Ovary (tissue), 9 donors: ENCODE measurements around the gene BSN. TPM values are rescaled to one million over a fixed set of nuclear protein-coding genes. Genes with fewer than 3 reads are reported as not detected.
A peak's percentile ranks its signal among the peaks of the same experiment; 100 is the strongest.

ENCODE experiments used
- DNase-seq, 5 donors: peaks; one replicate each; pipeline ENCODE4 v3.0.0-alpha.2; 2019 to 2020
- H3K27ac ChIP-seq, 2 donors: fragments of 200-600 bp; one replicate each; pipeline versions ENCODE4 v1.5.1 to v1.8.0; 2019 to 2022
- H3K27me3 ChIP-seq: fragments of 200-600 bp; one replicate; pipeline ENCODE4 v1.8.0; 2022
- H3K36me3 ChIP-seq: fragments of 200-600 bp; sonication (generic); one replicate; pipeline ENCODE4 v1.5.1; 2019
- H3K4me1 ChIP-seq: one replicate; pipeline ENCODE4 v1.8.1; 2013; ENCODE audit warnings: mild to moderate bottlenecking, moderate library complexity; ENCODE audit not compliant: insufficient read depth
- H3K4me3 ChIP-seq: fragments of 200-600 bp; sonication (generic); one replicate; pipeline ENCODE4 v1.5.1; 2017
- H3K9me3 ChIP-seq, 2 donors: fragments of 200-600 bp in 1 of 2; sonication (generic) in 1 of 2; one replicate each; pipeline versions ENCODE4 v1.5.1 to v1.8.1; 2013 to 2019; ENCODE audit warnings: mild to moderate bottlenecking in 1 of 2, moderate library complexity in 1 of 2
- EP300 ChIP-seq: sonication (generic); formaldehyde crosslinking; IDR thresholded peaks from one replicate; pipeline ENCODE4 v1.6.1; 2017; ENCODE audit warnings: antibody characterized with exemption
- POLR2A ChIP-seq: fragments of 450-650 bp; IDR thresholded peaks from one replicate; pipeline ENCODE4 v1.6.1; 2017; ENCODE audit warnings: antibody characterized with exemption, mild to moderate bottlenecking, moderate library complexity
- WGBS, 3 donors: extraction: QIAGEN DNeasy Blood & Tissue Kit in 1 of 3; methylation state at CpG; one replicate each; pipeline versions ENCODE4 v1.1.5 to v1.1.7; 2013 to 2017; 5-methylcytosine and 5-hydroxymethylcytosine counted together
- intact Hi-C, 4 donors: fragments of 100-400 bp; cut with DNase I; formaldehyde crosslinking; loops; one replicate each; pipeline versions ENCODE4 v1.11.0 to v1.15.1; 2022 to 2023
- polyA plus RNA-seq, 2 donors: library from polyadenylated mRNA; stranded (reverse); fragments of 200-250 nt in 1 of 2; fragments of 350-450 nt in 1 of 2; fragmentation: Illumina TruSeq in 1 of 2; extraction: RNeasy Lipid Tissue Mini Kit (QIAGEN cat#74804) in 1 of 2; gene quantifications; one replicate each; pipeline ENCODE4 v1.2.3, GENCODE V29; 2013 to 2014
- total RNA-seq, 7 donors: library from RNA; depleted of rRNA in 2 of 7; stranded (reverse); fragments of >200 nt in 2 of 7; fragmentation: NEBNext Ultra II Directional in 3 of 7; extraction: Animal tissue kit (Norgen Biotek cat#: 25700) in 3 of 7; gene quantifications; one replicate each; pipeline versions ENCODE4 v1.1.0 to v1.2.4, GENCODE V29; 2016 to 2023
- TF ChIP-seq, protein P1 (sequence below), 3 donors: fragments of 450-650 bp in 2 of 3; fragments of 200-600 bp in 1 of 3; IDR thresholded peaks; one replicate each; pipeline versions ENCODE4 v1.5.1 to v1.8.0; 2016 to 2022; ENCODE audit warnings: antibody characterized with exemption in 3 of 3, mild to moderate bottlenecking in 1 of 3
- donor health status: DM: no; HTN: no; CAD: no; lungs with moderate emphysema.
- donor health status: DM: no; HTN: no; CAD: no.
- donor health status: Bipolar disorder and iron deficiency.
- donor health status: DM: yes; HTN: yes; CAD: no.
- donor health status: DM: no; HTN: no; CAD: no.
- donor health status: DM: yes; HTN: yes; CAD: no.

The BSN gene
- total and polyA plus RNA-seq, 9 donors = 0.12 to 3.5 (median 0.77) TPM

DNA sequence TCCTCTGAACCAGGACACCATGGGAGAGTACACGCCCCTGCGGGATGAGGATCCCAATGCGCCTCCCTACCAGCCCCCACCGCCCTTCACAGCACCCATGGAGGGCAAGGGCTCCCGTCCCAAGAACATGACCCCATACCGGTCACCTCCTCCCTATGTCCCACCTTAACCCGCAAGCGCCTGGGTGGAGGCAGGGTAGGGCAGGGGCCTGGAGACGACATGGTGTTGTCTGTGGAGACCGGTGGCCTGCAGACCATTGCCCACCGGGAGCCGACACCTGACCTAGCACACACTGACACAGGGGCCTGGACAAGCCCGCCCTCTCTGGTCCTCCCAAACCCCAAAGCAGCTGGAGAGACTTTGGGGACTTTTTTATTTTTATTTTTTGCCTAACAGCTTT lies 21.2 kb upstream of the BSN start:
- H3K4me3 ChIP-seq = no peak overlapping the region
- peak overlapping the region in 1 of 2 donors; percentile 89 for H3K27ac ChIP-seq
- 92 to 94% (median 93%) methylated on average over 13 of the region's 13 CpGs for WGBS, 3 donors
- H3K36me3 ChIP-seq = no peaks in the 10 kb centered on the region
- peaks cover 21% of the 10 kb centered on the region for H3K4me1 ChIP-seq
- TF ChIP-seq POLR2A = no peak
- TF ChIP-seq, protein P1, sequence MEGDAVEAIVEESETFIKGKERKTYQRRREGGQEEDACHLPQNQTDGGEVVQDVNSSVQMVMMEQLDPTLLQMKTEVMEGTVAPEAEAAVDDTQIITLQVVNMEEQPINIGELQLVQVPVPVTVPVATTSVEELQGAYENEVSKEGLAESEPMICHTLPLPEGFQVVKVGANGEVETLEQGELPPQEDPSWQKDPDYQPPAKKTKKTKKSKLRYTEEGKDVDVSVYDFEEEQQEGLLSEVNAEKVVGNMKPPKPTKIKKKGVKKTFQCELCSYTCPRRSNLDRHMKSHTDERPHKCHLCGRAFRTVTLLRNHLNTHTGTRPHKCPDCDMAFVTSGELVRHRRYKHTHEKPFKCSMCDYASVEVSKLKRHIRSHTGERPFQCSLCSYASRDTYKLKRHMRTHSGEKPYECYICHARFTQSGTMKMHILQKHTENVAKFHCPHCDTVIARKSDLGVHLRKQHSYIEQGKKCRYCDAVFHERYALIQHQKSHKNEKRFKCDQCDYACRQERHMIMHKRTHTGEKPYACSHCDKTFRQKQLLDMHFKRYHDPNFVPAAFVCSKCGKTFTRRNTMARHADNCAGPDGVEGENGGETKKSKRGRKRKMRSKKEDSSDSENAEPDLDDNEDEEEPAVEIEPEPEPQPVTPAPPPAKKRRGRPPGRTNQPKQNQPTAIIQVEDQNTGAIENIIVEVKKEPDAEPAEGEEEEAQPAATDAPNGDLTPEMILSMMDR (IDR thresholded peaks at IDR 0.05) = no peak
- no peak for TF ChIP-seq EP300
- H3K27me3 ChIP-seq = no peaks in the 10 kb centered on the region
- intact Hi-C loops = loop anchor here in 1 of 4 donors (5.0 kb wide), 1 partner anchor 61 kb away; the partner anchor contains the start of gene DAG1
- H3K9me3 ChIP-seq = no peaks in the 10 kb centered on the region
- DNase-seq = peak in 3 of 5 donors; percentile 36 to 41 (median 41)

DNA sequence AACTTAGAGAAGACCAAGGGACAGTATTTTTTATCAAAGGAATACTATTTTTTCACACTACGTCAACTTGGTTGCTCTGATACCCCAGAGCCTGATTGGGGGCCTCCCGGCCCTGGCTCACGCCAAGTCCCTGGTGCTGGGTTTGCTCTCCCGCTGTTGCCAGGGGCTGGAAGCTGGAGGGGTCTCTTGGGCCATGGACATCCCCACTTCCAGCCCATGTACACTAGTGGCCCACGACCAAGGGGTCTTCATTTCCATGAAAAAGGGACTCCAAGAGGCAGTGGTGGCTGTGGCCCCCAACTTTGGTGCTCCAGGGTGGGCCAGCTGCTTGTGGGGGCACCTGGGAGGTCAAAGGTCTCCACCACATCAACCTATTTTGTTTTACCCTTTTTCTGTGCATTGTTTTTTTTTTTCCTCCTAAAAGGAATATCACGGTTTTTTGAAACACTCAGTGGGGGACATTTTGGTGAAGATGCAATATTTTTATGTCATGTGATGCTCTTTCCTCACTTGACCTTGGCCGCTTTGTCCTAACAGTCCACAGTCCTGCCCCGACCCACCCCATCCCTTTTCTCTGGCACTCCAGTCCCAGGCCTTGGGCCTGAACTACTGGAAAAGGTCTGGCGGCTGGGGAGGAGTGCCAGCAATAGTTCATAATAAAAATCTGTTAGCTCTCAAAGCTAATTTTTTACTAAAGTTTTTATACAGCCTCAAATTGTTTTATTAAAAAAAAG lies 20.3 kb upstream of the BSN start:
- 50 to 61% (median 56%) methylated on average over 9 of the region's 9 CpGs for WGBS, 3 donors
- H3K4me3 ChIP-seq = no peak overlapping the region
- H3K27ac ChIP-seq = peak overlapping the region; percentile 60 to 89
- no peaks in the 10 kb centered on the region for H3K27me3 ChIP-seq
- TF ChIP-seq POLR2A = no peak
- TF ChIP-seq, protein P1 (IDR thresholded peaks at IDR 0.05) = no peak
- TF ChIP-seq EP300 = no peak
- intact Hi-C loops = loop anchor here in 1 of 4 donors (5.0 kb wide), 1 partner anchor 62 kb away; the partner anchor contains the start of gene DAG1
- H3K9me3 ChIP-seq = no peaks in the 10 kb centered on the region
- no peaks in the 10 kb centered on the region for H3K36me3 ChIP-seq
- DNase-seq = peak; percentile 70 to 84 (median 82)
- peaks cover 21% of the 10 kb centered on the region for H3K4me1 ChIP-seq

DNA sequence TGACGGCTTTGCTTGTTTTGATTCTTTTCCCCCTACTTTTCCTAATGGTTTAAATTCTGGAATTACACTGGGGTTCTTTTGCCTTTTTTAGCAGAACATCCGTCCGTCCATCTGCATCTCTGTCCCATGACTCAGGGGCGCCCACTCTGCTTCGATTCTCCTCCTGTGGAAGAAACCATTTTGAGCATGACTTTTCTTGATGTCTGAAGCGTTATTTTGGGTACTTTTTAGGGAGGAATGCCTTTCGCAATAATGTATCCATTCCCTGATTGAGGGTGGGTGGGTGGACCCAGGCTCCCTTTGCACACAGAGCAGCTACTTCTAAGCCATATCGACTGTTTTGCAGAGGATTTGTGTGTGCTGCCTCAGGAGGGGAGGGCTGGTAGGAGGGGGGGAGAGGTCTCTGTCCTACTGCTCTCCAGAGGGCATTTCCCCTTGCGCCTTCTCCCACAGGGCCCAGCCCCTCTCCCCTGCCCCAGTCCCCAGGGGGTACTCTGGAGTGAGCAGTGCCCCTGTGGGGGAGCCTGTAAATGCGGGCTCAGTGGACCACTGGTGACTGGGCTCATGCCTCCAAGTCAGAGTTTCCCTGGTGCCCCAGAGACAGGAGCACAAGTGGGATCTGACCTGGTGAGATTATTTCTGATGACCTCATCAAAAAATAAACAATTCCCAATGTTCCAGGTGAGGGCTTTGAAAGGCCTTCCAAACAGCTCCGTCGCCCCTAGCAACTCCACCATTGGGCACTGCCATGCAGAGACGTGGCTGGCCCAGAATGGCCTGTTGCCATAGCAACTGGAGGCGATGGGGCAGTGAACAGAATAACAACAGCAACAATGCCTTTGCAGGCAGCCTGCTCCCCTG lies 19.5 kb upstream of the BSN start:
- WGBS, 3 donors = 39 to 62% (median 45%) methylated on average over 14 of the region's 14 CpGs
- Histone ChIP-seq H3K27ac (peak overlapping the region in 1 of 2 donors; percentile 89), H3K4me3 (no peak overlapping the region), H3K36me3 (no peaks in the 10 kb centered on the region), H3K9me3 (no peaks in the 10 kb centered on the region), H3K27me3 (no peaks in the 10 kb centered on the region), H3K4me1 (peaks cover 21% of the 10 kb centered on the region)
- TF ChIP-seq POLR2A = no peak
- TF ChIP-seq EP300 = no peak
- TF ChIP-seq, protein P1 (IDR thresholded peaks at IDR 0.05) = no peak
- DNase-seq = peak; percentile 32 to 49 (median 37)
- intact Hi-C loops = loop anchor here in 2 of 4 donors (5.0 kb wide), 3 partner anchors 63 to 307 kb away; partner anchors contain the start of genes APEH (in 1 of the 2) and DAG1 (in 1 of the 2)
